ENCODE data around the gene NHLH2.

NHLH2 gene

GRCh38 chr1:115840605-115841460, at the start of gene NHLH2:
Gene NHLH2 (minus strand): TSS chr1:115841126. CDS start chr1:115838372, 2,754 bp downstream.
- DNase-seq = no peak

GRCh38 chr1:115890580-115890979, 49.7 kb upstream of the NHLH2 start:
- no peak for DNase-seq

- no peak for DNase-seq
These were observed 48.0 kb upstream of the NHLH2 start for GRCh38 chr1:115888976-115889375.

GRCh38 chr1:115882913-115883902, 42.3 kb upstream of the NHLH2 start:
- no peak for DNase-seq

GRCh38 chr1:115880981-115881672, 40.2 kb upstream of the NHLH2 start:
- DNase-seq = no peak

- DNase-seq = no peak
These were observed 39.1 kb upstream of the NHLH2 start for GRCh38 chr1:115879977-115880376.

GRCh38 chr1:115877511-115877910, 36.6 kb upstream of the NHLH2 start:
- DNase-seq = no peak

- no peak for DNase-seq
These were observed 34.0 kb upstream of the NHLH2 start for GRCh38 chr1:115874904-115875303.

- DNase-seq = no peak
These were observed 33.6 kb upstream of the NHLH2 start for GRCh38 chr1:115874497-115874896.

- DNase-seq = no peak
These were observed 32.3 kb upstream of the NHLH2 start for GRCh38 chr1:115873184-115873583.

- DNase-seq = no peak
These were observed 28.1 kb upstream of the NHLH2 start for GRCh38 chr1:115869064-115869463.

GRCh38 chr1:115867216-115867615, 26.3 kb upstream of the NHLH2 start:
- DNase-seq = no peak

- DNase-seq = no peak
These were observed 24.9 kb upstream of the NHLH2 start for GRCh38 chr1:115865704-115866380.

- DNase-seq = no peak
These were observed 21.5 kb upstream of the NHLH2 start for GRCh38 chr1:115862403-115862802.

- no peak for DNase-seq
These were observed 13.1 kb upstream of the NHLH2 start for GRCh38 chr1:115854005-115854404.

- DNase-seq = no peak
These were observed 10.0 kb upstream of the NHLH2 start for GRCh38 chr1:115850937-115851336.

- DNase-seq = no peak
These were observed 6.9 kb upstream of the NHLH2 start for GRCh38 chr1:115847787-115848186.

GRCh38 chr1:115842948-115843347, 2.0 kb upstream of the NHLH2 start:
- DNase-seq = no peak

- no peak for DNase-seq
These were observed 1.2 kb downstream of the NHLH2 start for GRCh38 chr1:115839679-115840237.

- no peak for DNase-seq
These were observed 1.8 kb downstream of the NHLH2 start for GRCh38 chr1:115839029-115839678.

- no peak for DNase-seq
These were observed 2.4 kb downstream of the NHLH2 start for GRCh38 chr1:115838431-115839028.

Data from NK-92 treated with Interleukin-12 subunit alpha and Interleukin-12 subunit beta, amount 100 ng/mL, for 24 hours (cell line).